Panc1 (cell line): ENCODE results near the gene MAP2K5.

Experiments used
- POLR2AphosphoS5 ChIP-seq: IDR thresholded peaks from 2 replicates; pipeline ENCODE4 v1.6.1; 2012; ENCODE audit warnings: mild to moderate bottlenecking, low read depth, low read length, moderate library complexity
- TF ChIP-seq, protein P1 (sequence below): fragments of 450-650 bp; IDR thresholded peaks from 2 replicates; pipeline ENCODE4 v1.5.1; 2017; ENCODE audit warnings: mild to moderate bottlenecking

DNA sequence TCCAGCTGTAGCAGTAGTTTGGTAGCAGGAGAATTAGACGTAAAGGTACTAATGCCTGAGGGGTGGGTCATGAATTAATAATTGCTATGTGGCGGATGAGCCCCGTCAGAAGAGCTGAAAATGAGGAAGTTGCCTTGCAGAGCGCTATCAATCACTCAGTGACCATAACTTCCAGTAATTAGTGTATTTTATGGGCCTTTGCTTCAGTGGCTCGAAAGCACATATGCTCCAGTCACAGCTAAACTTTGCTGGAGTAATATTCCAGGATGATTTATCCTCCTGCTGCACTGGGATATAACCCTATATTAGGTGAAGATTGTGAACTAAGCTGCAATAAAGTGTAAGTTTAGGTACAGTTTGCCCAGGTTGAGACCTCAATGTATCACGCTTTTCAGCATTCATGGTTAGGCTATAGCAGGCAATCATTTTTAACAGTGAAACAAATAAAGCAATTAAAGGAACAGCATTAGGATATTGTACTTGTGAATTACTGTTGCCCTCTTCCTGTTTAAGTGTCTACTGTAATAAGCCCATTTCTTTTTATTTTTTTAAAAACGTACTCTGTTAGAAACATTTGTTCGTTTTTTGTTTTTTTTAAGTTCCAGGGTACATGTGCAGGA is 178.2 kb downstream of the MAP2K5 start:
- TF ChIP-seq, protein P1, sequence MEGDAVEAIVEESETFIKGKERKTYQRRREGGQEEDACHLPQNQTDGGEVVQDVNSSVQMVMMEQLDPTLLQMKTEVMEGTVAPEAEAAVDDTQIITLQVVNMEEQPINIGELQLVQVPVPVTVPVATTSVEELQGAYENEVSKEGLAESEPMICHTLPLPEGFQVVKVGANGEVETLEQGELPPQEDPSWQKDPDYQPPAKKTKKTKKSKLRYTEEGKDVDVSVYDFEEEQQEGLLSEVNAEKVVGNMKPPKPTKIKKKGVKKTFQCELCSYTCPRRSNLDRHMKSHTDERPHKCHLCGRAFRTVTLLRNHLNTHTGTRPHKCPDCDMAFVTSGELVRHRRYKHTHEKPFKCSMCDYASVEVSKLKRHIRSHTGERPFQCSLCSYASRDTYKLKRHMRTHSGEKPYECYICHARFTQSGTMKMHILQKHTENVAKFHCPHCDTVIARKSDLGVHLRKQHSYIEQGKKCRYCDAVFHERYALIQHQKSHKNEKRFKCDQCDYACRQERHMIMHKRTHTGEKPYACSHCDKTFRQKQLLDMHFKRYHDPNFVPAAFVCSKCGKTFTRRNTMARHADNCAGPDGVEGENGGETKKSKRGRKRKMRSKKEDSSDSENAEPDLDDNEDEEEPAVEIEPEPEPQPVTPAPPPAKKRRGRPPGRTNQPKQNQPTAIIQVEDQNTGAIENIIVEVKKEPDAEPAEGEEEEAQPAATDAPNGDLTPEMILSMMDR = no peak
- TF ChIP-seq POLR2AphosphoS5 = no peak
